Hematopoietic multipotent progenitor cell treated with erythropoietin and hydrocortisone succinate and interleukin-3 and kit ligand, for 6 days (in vitro differentiated cells): ENCODE measurements around the gene CASP6.
"Not testable (repeated sequence)": the region's sequence is repeated elsewhere in the genome, so short reads cannot be mapped to it uniquely, and the experiment has no call there.

Experiments used
- DNase-seq: peaks from one replicate; pipeline ENCODE4 v3.0.0-alpha.2; 2015

CASP6 gene

GRCh38 chr4:109718759-109719158 is 15.5 kb upstream of the CASP6 start:
- DNase-seq: no peak

GRCh38 chr4:109713500-109713899 is 10.3 kb upstream of the CASP6 start:
- no peak for DNase-seq

GRCh38 chr4:109708990-109709389 is 5.7 kb upstream of the CASP6 start:
- DNase-seq: no peak

DNA sequence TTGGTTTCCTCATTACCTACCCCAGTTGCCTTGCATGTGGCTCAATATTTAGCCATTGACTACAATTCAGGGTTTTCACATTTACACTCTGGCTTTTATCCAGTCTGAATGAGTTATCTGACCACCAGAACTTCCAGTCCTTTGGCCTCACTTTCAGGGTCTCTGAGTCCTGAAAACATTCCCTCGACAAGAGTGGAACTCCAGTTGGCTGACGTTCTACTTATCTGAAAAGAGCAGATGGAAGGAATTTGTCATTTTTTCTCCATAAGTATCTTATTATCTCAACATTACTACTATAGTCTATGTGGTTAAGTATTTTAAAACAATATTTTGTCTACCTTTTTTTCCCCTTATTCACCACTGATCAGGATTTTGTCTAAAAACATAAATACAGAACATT is 5.2 kb upstream of the CASP6 start:
- no peak for DNase-seq

DNA sequence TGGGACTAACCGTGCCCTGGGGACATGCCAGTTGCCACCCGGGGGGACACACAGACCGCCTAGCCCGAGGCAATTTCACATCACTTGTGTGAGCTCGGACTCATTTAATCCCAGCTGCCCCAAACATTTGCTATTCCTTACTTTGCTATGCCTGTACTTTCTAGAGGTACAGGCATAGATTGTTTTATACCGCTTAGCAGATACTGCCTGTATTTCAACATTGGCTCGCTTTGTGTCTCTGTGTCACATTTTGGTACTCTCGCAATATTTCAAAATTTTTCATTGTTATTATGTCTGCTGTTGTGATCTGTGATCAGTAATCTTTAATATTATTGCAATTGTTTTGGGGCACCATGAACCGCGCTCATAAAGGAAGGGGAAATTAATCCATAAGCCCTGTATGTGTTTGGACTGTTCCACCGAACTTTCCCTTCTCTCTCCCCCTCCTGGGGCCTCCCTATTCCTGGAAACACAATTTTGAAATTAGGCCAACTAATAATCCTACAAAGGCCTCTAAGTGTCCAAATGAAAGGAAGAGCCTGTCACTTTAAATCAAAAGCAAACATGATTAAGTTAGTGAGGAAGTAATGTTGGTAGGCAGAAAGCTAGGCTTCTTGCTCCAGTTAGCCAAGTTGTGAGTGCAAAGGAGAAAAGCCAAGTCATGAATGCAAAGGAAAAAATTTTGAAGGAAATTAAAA is 568 bp upstream of the CASP6 start:
- peak; percentile 50 for DNase-seq

- peak; percentile 43 for DNase-seq
Observed at GRCh38 chr4:109701566-109702410, 1.5 kb downstream of the CASP6 start.

DNA sequence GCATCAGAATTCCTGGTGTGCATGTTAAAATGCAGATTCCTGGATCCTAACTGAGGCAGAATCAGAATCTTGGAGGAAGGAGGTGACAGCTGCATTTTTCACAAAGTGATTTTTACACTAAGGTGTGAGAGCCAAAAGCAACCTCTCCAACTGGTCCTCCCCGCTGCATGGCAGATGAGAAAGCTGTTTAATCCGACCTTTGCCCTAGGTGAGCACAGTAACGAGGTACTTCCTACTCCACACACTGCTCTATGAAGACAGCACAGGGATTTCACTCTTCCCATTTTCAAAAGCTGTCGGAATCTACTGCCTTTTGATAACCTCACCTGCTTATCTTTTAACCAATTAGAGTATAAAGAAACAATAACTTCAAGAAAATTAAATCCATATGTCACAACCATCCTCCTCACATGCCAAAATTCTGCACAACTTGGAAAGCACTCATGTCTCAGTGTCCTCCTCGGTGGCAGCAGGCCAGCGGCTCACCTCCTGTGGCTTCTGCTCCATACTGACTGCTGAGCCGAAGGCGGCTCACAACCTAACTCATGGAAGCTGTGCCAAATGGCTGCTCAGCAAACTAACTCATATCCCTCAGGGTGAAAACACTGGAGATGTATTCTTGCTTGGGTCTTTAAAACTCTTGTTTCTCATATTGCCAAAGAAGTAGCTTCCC is 3.6 kb downstream of the CASP6 start:
- no peak for DNase-seq

- DNase-seq: no peak
Observed at GRCh38 chr4:109698656-109699055, 4.6 kb downstream of the CASP6 start.

- no peak for DNase-seq
Observed at GRCh38 chr4:109691411-109691920, 11.8 kb downstream of the CASP6 start.

GRCh38 chr4:109690690-109691410 is 12.4 kb downstream of the CASP6 start:
- peak; percentile 16 for DNase-seq

DNA sequence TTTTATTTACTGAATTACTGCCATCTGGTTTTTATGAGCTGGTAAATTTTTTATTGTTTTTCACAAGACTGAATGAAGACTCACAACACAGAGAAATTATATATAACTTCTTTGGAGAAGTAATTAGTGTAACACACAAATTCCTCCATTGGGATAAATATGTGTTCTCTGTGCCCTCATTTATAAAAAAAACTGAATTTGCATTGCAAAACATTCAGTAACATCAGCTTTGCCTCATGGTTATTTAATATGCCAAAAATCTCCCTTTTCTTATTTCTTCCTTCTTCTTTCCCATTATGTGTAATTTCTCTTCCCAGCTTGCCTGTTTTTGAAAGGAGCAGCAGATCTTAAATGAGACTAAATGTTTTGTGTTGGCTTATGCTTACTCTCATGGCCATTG is 18.5 kb downstream of the CASP6 start:
- no peak for DNase-seq

GRCh38 chr4:109683621-109684253 is 19.5 kb downstream of the CASP6 start:
- DNase-seq: no peak

GRCh38 chr4:109682875-109683274 is 20.4 kb downstream of the CASP6 start:
- no peak for DNase-seq

- DNase-seq: not testable (repeated sequence)
Observed at GRCh38 chr4:109678925-109679324, 24.3 kb downstream of the CASP6 start.

- DNase-seq: not testable (repeated sequence)
Observed at GRCh38 chr4:109678472-109678871, 24.8 kb downstream of the CASP6 start.

DNA sequence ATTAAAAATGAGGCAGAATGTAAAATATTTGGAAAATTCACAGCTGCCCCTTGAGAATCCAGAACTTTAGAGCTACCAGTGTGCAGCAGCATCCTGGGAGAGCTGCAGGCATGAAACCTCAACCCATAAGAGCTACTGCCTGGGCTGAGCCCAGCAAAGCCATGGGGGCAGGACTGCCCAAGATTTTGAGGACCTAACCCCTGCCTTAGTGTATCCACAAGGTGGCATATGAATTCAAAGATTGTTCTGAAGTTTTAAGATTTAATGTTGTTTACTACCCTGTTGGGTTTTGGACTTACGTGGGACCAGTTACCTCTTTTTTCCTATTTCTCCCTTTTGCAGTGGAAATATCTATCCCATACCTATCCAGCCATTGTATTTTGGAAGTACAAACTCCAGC is 26.4 kb downstream of the CASP6 start:
- DNase-seq: peak; percentile 23

GRCh38 chr4:109675843-109676242 is 27.4 kb downstream of the CASP6 start:
- DNase-seq: no peak

- DNase-seq: no peak
Observed at GRCh38 chr4:109675181-109675580, 28.1 kb downstream of the CASP6 start.

DNA sequence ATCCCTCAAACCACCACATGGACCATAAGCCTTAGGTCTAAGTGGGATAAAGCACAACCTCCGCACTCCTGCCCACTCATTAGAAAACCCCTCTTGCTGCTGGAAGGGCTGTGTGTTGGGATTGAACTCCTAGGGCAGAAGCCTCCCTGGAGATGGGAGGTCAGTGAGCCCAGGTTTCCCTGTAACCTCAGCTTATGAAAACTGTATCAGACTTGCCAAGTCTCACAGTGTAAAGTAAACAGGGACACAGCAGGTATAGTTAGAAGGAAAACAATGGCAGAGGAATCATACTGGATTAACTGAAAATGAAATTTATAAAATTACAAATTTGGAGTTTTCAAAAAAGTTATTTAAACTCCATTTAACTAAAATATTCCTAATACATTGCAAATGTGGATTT is 29.9 kb downstream of the CASP6 start:
- no peak for DNase-seq

GRCh38 chr4:109672169-109672930 is 30.9 kb downstream of the CASP6 start:
- DNase-seq: peak; percentile 79

GRCh38 chr4:109671350-109671749 is 31.9 kb downstream of the CASP6 start:
- no peak for DNase-seq
